DMS114 treated with DMSO at 0.1 percent for 48 hours (cell line): ENCODE measurements around the gene UBE2G1.
"Not testable (repeated sequence)": the region's sequence is repeated elsewhere in the genome, so short reads cannot be mapped to it uniquely, and the experiment has no call there.

Experiments used
- DNase-seq: peaks from one replicate; lab custom pipeline; 2025; ENCODE audit not compliant: unreplicated experiment; lab: John Stamatoyannopoulos, UW

The UBE2G1 gene

GRCh38 chr17:4375796-4376440, 9.4 kb upstream of the UBE2G1 start:
- DNase-seq = not testable (repeated sequence)

GRCh38 chr17:4375039-4375748, 8.7 kb upstream of the UBE2G1 start:
- DNase-seq = no peak

- no peak for DNase-seq
These were observed 3.2 kb upstream of the UBE2G1 start for GRCh38 chr17:4369557-4370230.

- no peak for DNase-seq
These were observed 1.9 kb upstream of the UBE2G1 start for GRCh38 chr17:4368341-4368740.

GRCh38 chr17:4367177-4367576, 702 bp upstream of the UBE2G1 start:
- DNase-seq = not testable (repeated sequence)

- DNase-seq = no peak
These were observed 698 bp downstream of the UBE2G1 start for GRCh38 chr17:4365628-4366326.

GRCh38 chr17:4365103-4365627, 1.3 kb downstream of the UBE2G1 start:
- peak; percentile 87 for DNase-seq

- no peak for DNase-seq
These were observed 1.8 kb downstream of the UBE2G1 start for GRCh38 chr17:4364622-4365041.

GRCh38 chr17:4362141-4362540, 4.3 kb downstream of the UBE2G1 start:
- DNase-seq = peak; percentile 18

- no peak for DNase-seq
These were observed 8.3 kb downstream of the UBE2G1 start for GRCh38 chr17:4358154-4358553.

- no peak for DNase-seq
These were observed 8.8 kb downstream of the UBE2G1 start for GRCh38 chr17:4357671-4358070.

GRCh38 chr17:4357030-4357628, 9.3 kb downstream of the UBE2G1 start:
- no peak for DNase-seq

GRCh38 chr17:4354862-4355514, 11.5 kb downstream of the UBE2G1 start:
- no peak for DNase-seq

- DNase-seq = no peak
These were observed 12.3 kb downstream of the UBE2G1 start for GRCh38 chr17:4354206-4354605.

- not testable (repeated sequence) for DNase-seq
These were observed 16.3 kb downstream of the UBE2G1 start for GRCh38 chr17:4350214-4350613.

GRCh38 chr17:4345581-4346252, 20.8 kb downstream of the UBE2G1 start:
- DNase-seq = no peak

GRCh38 chr17:4344926-4345325, 21.5 kb downstream of the UBE2G1 start:
- DNase-seq = no peak

- DNase-seq = no peak
These were observed 23.9 kb downstream of the UBE2G1 start for GRCh38 chr17:4342535-4342934.

GRCh38 chr17:4341616-4341977, 24.9 kb downstream of the UBE2G1 start:
- no peak for DNase-seq
